ENCODE results near the gene MAMLD1.

Gene MAMLD1

GRCh38 chrX:150509703-150510102 is 146.6 kb downstream of the MAMLD1 start:
- H3K27ac ChIP-seq, result no peak overlapping the region
- TF ChIP-seq CTCF (conservative IDR thresholded peaks at IDR 0.05), result no peak
- TF ChIP-seq ZFX (IDR thresholded peaks at IDR 0.05), result no peak

- H3K27ac ChIP-seq, result no peak overlapping the region
- TF ChIP-seq CTCF (conservative IDR thresholded peaks at IDR 0.05) (no peak), ZFX (IDR thresholded peaks at IDR 0.05) (no peak)
These were observed 149.4 kb downstream of the MAMLD1 start for GRCh38 chrX:150512461-150512901.

GRCh38 chrX:150513544-150513943 is 150.4 kb downstream of the MAMLD1 start:
- TF ChIP-seq ZFX (IDR thresholded peaks at IDR 0.05), result no peak
- TF ChIP-seq CTCF (conservative IDR thresholded peaks at IDR 0.05), result no peak
- no peak overlapping the region for H3K27ac ChIP-seq

GRCh38 chrX:150514462-150514861 is 151.3 kb downstream of the MAMLD1 start:
- no peak overlapping the region for H3K27ac ChIP-seq
- TF ChIP-seq ZFX (IDR thresholded peaks at IDR 0.05), result no peak
- TF ChIP-seq CTCF (conservative IDR thresholded peaks at IDR 0.05), result no peak

GRCh38 chrX:150515801-150516200 is 152.7 kb downstream of the MAMLD1 start:
- no peak for TF ChIP-seq CTCF (conservative IDR thresholded peaks at IDR 0.05)
- TF ChIP-seq ZFX (IDR thresholded peaks at IDR 0.05), result no peak
- H3K27ac ChIP-seq, result no peak overlapping the region

GRCh38 chrX:150517303-150517910 is 154.3 kb downstream of the MAMLD1 start:
- no peak overlapping the region for H3K27ac ChIP-seq
- TF ChIP-seq ZFX (IDR thresholded peaks at IDR 0.05) (no peak), CTCF (conservative IDR thresholded peaks at IDR 0.05) (no peak)

GRCh38 chrX:150522494-150522893 is 159.4 kb downstream of the MAMLD1 start:
- no peak overlapping the region for H3K27ac ChIP-seq
- TF ChIP-seq ZFX (IDR thresholded peaks at IDR 0.05) (no peak), CTCF (conservative IDR thresholded peaks at IDR 0.05) (no peak)
